GM21576 (cell line): ENCODE data around the gene RILPL1.
"Not testable (repeated sequence)": the region's sequence is repeated elsewhere in the genome, so short reads cannot be mapped to it uniquely, and the experiment has no call there.

ENCODE experiments used
- ATAC-seq: cut with Tn5 transposase; IDR thresholded peaks from one replicate; pipeline ENCODE4 v1.9.1; 2021; ENCODE audit warnings: mild to moderate bottlenecking, moderate library complexity; ENCODE audit not compliant: unreplicated experiment

Gene RILPL1

DNA sequence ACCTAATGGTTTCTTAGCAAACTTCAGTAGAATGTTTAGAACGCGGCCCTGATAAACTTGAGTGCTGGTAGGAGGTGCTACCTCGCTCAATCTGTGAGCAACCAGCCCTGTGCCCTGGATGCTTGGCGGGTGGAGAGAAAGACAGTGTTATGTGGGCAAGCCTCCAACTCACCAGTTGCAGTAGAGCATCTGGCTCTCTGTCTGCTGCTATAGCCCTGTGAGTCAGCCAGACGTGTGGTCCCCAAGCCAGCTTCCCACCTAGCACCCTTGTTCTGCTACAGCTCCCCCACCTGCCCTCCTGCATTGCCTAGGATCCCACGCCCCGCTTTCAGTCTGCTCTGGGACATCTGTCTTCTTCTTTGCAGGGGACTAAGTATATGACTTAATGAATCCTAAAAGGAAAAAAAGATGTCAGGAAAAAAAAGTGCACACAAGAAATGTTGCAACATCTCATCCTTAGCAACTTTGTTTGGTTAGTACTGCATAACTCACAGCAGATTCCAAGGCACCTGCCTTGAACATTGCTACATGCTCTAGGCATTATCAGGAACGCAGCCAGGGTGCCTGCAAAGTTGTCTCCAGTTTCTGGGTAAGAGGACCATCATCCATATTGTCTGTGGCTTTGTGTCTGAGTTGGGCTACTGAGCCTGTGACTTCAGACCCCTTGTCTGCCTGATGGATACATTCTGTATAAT is 62.0 kb downstream of the RILPL1 start:
- ATAC-seq: no peak

GRCh38 chr12:123469978-123470377 is 63.5 kb downstream of the RILPL1 start:
- no peak for ATAC-seq

DNA sequence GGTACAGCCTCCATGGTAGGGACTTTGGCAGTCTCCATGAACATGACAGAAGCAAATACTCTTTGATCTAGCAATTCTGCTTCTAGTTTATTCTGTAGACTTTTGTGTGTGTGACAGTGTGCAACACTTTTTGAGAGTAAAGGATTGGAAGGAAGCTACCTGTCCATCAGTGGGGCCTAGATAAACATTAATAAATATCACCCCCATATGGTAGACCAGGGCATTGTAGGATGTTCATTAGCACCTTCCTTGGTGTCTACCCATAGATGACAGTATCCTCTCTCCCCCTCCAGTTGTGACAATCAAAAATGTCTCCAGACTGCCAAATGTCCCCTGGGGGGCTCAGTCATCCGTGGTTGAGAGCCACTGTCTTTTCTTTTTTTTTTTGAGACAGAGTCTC is 64.7 kb downstream of the RILPL1 start:
- peak; percentile 70 for ATAC-seq

GRCh38 chr12:123465084-123465483 is 68.4 kb downstream of the RILPL1 start:
- ATAC-seq: no peak

- not testable (repeated sequence) for ATAC-seq
Measured at GRCh38 chr12:123463174-123463573, 70.3 kb downstream of the RILPL1 start.

DNA sequence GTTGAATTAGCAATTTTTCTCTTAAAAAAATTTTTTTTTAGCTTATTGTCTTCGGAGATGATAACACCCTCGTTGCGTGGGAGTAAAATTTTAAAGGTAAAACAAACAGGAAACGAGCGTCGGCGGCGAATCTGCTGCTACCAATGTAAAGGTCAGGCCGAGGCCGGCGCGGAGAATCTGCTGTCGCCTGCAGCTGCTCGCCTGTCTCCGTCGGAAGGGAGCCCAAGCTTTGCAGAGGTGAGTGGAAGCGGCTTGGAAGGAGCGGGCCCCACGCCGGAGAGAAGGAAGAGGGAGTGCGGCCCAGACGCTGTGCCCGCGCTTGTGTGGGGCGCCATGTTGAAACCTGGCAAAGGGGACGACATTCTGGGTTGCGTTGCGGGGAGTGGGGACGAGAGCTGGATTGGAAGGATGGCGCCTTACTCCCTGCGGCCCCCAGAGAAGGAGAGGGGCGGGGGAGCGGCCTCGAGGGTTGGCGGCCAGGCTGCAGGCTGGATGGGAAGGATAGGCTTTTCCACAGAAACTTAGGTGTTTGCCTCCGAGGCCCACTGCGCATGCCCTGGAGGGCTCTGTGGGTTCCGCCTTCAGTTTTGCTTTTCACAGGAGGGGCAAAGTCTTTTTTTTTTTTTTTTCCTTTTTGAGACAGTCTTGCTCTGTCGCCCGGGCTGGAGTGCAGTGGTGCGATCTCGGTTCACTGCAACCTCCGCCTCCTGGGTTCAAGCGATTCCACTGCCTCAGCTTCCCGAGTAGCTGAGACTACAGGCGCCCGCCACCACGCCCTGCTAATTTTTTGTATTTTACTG is 75.3 kb downstream of the RILPL1 start, which contains the start of gene SNRNP35:
Gene SNRNP35, plus strand, starts transcription at position 160 of the 800 bp plus-strand sequence. CDS start 7,402 bp downstream, outside the sequence.
- ATAC-seq: peak; percentile 48

- no peak for ATAC-seq
Measured at GRCh38 chr12:123453165-123453564, 80.4 kb downstream of the RILPL1 start.

- ATAC-seq: not testable (repeated sequence)
Measured at GRCh38 chr12:123452276-123452550, 81.3 kb downstream of the RILPL1 start.

- no peak for ATAC-seq
Measured at GRCh38 chr12:123450636-123451035, 82.9 kb downstream of the RILPL1 start.

DNA sequence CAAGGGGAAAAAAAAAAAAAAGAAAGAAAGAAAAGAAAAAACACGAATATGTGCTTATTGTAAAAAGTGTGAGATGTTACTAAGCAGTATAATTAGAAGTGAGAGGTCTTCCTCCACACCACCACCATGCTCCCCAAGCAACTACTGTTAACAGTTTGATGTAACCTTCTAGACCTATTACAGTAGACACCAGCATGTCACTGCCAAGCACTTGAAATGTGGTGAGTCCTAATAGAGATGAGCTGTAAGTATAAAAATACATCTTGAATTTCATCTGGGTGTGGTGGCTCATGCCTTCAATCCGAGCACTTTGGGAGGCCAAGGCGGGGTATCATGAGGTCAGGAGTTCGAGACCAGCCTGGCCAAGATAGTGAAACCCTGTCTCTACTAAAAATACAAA is 83.7 kb downstream of the RILPL1 start:
- no peak for ATAC-seq

GRCh38 chr12:123449249-123449733 is 84.2 kb downstream of the RILPL1 start:
- no peak for ATAC-seq

DNA sequence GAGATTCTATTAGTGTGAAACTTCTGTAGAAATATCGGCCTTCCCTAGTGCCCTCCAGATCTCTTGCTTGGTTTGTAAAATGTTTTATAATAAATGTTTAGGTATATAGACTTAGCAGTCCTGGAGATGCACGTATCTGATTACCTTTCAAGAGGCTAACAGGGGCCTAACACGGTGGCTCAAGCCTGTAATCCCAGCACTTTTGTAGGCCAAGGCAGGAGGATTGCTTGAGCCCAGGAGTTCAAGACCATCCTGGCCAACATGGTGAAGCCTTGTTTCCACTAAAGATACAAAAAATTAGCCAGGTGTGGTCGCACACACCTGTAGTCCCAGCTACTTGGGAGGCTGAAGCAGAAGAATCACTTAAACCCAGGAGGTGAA is 87.2 kb downstream of the RILPL1 start:
- ATAC-seq: no peak

- no peak for ATAC-seq
Measured at GRCh38 chr12:123445388-123446332, 87.9 kb downstream of the RILPL1 start.

- ATAC-seq: no peak
Measured at GRCh38 chr12:123444092-123445026, 89.2 kb downstream of the RILPL1 start.

- no peak for ATAC-seq
Measured at GRCh38 chr12:123442774-123443173, 90.7 kb downstream of the RILPL1 start.

GRCh38 chr12:123441523-123442164 is 91.9 kb downstream of the RILPL1 start:
- peak; percentile 54 for ATAC-seq

DNA sequence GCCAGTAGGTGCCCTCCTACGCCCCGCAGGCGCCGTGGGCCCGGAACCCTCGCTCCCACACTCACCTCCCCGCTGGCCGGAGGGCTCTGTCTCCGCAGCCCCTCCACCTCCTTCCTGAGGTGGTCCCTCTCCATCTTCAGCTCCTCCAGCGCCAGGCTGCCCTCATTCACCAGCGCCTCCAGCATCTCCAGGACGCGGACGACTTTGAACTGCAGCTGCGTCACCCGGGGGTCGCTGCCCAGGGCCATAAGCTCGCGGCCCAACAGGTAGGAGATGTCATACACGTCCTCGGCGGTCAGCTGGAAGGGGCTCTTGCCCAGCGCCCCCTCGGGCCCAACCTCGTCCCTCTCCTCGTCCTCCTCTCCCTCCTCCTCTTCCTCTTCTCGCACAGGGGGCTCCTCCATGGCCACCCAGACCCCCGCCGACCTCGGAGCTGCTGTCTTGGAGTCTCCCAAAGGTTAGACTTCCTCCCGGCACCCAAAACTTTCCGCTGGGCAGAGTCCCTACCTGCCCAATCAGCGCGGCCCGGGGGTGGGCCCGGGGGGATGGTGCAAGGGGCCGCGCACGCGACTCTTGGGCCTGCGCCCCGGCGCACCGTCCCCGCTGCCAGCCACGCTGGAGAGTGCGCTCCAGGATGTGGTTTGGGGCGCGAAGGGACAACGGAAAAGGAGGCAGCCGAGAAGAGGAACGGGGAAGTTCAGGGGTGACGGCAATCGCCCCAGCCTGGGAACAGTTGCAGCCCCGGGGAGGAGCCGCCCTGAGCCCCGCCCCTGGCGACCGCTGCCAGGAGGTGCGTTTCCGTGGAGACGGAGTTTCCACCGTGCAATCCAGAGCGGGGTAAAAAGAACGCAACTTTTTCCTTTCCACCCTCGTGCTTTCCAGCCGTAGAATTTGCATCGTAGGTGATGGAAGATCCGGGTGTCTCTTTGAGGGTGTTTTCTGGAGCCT is 97.2 kb downstream of the RILPL1 start, which contains the start of gene RILPL2:
Gene RILPL2, minus strand, starts transcription at position 668 of the 948 bp plus-strand sequence. Its CDS starts 264 bp downstream, at position 404.
- ATAC-seq: peak; percentile 67

- ATAC-seq: no peak
Measured at GRCh38 chr12:123435636-123436016, 97.9 kb downstream of the RILPL1 start.
